ENCODE data around the gene RHOG.

The RHOG gene

GRCh38 chr11:3882655-3883054 is 41.9 kb upstream of the RHOG start:
- Histone ChIP-seq H3K4me1 (peaks cover 0 to 35% (median 16%) of the 10 kb centered on the region in 4 donors), H3K9me3 (no peaks in the 10 kb centered on the region), H3K27ac (no peak overlapping the region), H3K36me3 (no peaks in the 10 kb centered on the region), H3K4me3 (no peak overlapping the region), H3K27me3 (no peaks in the 10 kb centered on the region)
- DNase-seq, result no peak
- no peak for TF ChIP-seq CTCF (IDR thresholded peaks at IDR 0.05)
- intact Hi-C loops (cut with DNase I; ENCODE audit: low total_unique reads), result no loop called here

- no peak for DNase-seq
- H3K36me3 ChIP-seq, result no peaks in the 10 kb centered on the region
- no peaks in the 10 kb centered on the region for H3K9me3 ChIP-seq
- intact Hi-C loops (cut with DNase I; ENCODE audit: low total_unique reads), result no loop called here
- H3K27ac ChIP-seq, result peak overlapping the region; percentile 21 to 65
- H3K4me1 ChIP-seq, result peaks cover 0 to 44% (median 18%) of the 10 kb centered on the region in 4 donors
- no peak overlapping the region for H3K4me3 ChIP-seq
- TF ChIP-seq CTCF (IDR thresholded peaks at IDR 0.05), result no peak
- H3K27me3 ChIP-seq, result no peaks in the 10 kb centered on the region
Observed at GRCh38 chr11:3880724-3881123, 40.0 kb upstream of the RHOG start.

GRCh38 chr11:3879967-3880542 is 39.3 kb upstream of the RHOG start:
- no peaks in the 10 kb centered on the region for H3K9me3 ChIP-seq
- intact Hi-C loops (cut with DNase I; ENCODE audit: low total_unique reads), result no loop called here
- TF ChIP-seq CTCF (IDR thresholded peaks at IDR 0.05), result no peak
- peaks cover 0 to 44% (median 18%) of the 10 kb centered on the region in 4 donors for H3K4me1 ChIP-seq
- peak overlapping the region; percentile 21 to 65 for H3K27ac ChIP-seq
- no peaks in the 10 kb centered on the region for H3K27me3 ChIP-seq
- DNase-seq, result no peak
- H3K4me3 ChIP-seq, result no peak overlapping the region
- no peaks in the 10 kb centered on the region for H3K36me3 ChIP-seq

GRCh38 chr11:3879216-3879966 is 38.6 kb upstream of the RHOG start:
- Histone ChIP-seq H3K27ac (peak overlapping the region; percentile 17 to 65), H3K9me3 (no peaks in the 10 kb centered on the region), H3K36me3 (no peaks in the 10 kb centered on the region), H3K4me1 (peaks cover 0 to 44% (median 18%) of the 10 kb centered on the region in 4 donors), H3K4me3 (no peak overlapping the region), H3K27me3 (no peaks in the 10 kb centered on the region)
- DNase-seq, result no peak
- intact Hi-C loops (cut with DNase I; ENCODE audit: low total_unique reads), result no loop called here
- no peak for TF ChIP-seq CTCF (IDR thresholded peaks at IDR 0.05)

GRCh38 chr11:3878258-3878584 is 37.5 kb upstream of the RHOG start:
- intact Hi-C loops (cut with DNase I; ENCODE audit: low total_unique reads), result no loop called here
- no peak for DNase-seq
- Histone ChIP-seq H3K27me3 (no peaks in the 10 kb centered on the region), H3K4me3 (no peak overlapping the region), H3K27ac (no peak overlapping the region), H3K36me3 (no peaks in the 10 kb centered on the region), H3K9me3 (no peaks in the 10 kb centered on the region), H3K4me1 (peaks cover 0 to 50% (median 18%) of the 10 kb centered on the region in 4 donors)
- TF ChIP-seq CTCF (IDR thresholded peaks at IDR 0.05), result no peak

Data from tibial artery (tissue), 4 donors.